Neutrophil (primary cell): ENCODE measurements around the gene NOS3.

Source experiments
- H3K27ac ChIP-seq: fragments of 200-600 bp; sonication (generic); 2 replicates; pipeline ENCODE4 v1.5.1; 2016; ENCODE audit warnings: mild to moderate bottlenecking, moderate library complexity
- H3K27me3 ChIP-seq: fragments of 200-600 bp; sonication (generic); 2 replicates; pipeline ENCODE4 v1.6.0; 2016; ENCODE audit warnings: mild to moderate bottlenecking
- H3K36me3 ChIP-seq: fragments of 200-600 bp; sonication (generic); 2 replicates; pipeline ENCODE4 v1.5.1; 2017
- H3K4me1 ChIP-seq, 2 experiments: fragments of 200-600 bp in 1 of 2; sonication (generic) in 1 of 2; 1 replicate in 1 of 2; 2 replicates in 1 of 2; pipeline versions ENCODE4 v1.5.1 to v1.6.1; 2013 to 2016; ENCODE audit warnings: low read depth in 1 of 2, low read length in 1 of 2, mild to moderate bottlenecking in 1 of 2, moderate library complexity in 1 of 2; ENCODE audit not compliant: control insufficient read depth in 1 of 2, insufficient read depth in 1 of 2
- H3K4me3 ChIP-seq, 2 experiments: fragments of 200-600 bp in 1 of 2; sonication (generic) in 1 of 2; 1 replicate in 1 of 2; 2 replicates in 1 of 2; pipeline ENCODE4 v1.5.1; 2013 to 2016; ENCODE audit warnings: low read depth in 1 of 2, low read length in 1 of 2, mild to moderate bottlenecking in 1 of 2, moderate library complexity in 1 of 2
- H3K9me3 ChIP-seq: fragments of 200-600 bp; sonication (generic); 2 replicates; pipeline ENCODE4 v1.5.1; 2016
- TF ChIP-seq, protein P1 (sequence below): fragments of 200-600 bp; sonication (generic); IDR thresholded peaks from 2 replicates; pipeline ENCODE4 v1.5.1; 2016; ENCODE audit warnings: antibody characterized with exemption

NOS3 gene

DNA sequence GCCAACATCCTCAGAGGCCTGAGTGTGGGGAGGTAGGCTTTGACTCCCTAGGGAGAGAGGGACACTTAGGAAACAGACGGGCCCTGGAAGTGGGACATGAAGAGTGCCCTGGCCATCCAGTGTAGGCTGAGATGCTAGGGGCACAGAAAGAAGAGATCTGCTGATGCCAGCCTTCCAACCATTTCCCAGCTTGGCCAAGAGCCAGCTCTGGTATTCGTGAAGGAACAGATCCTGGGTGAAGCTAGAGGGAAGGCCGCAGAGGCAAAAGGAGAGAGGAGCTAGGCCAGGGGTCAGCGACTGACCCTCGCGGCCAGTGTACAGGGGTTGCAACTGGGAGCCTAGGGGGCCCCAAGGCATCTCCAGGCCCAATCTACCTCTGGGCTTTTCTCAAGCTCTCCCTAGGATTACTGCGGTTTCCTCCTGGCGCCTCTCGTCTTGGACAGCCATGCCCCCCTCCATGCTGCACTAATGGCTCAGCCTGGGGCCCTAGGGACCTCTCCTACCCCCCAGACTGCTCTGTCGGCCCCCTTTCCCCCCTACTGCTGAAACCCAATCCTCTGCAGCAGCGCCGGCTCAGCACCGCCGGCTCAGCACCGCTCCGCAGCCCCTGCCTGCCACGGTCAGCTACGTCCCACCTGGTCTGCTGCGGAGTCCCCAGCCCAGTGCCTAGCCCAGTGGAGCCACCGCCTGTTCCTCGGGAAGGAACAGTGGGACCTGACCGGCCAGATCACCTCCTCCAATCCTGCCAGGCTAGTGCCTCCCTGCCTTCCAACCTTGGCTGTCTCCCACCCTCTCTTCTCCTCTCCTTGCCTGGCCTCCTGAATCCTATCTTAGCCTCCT, 57.4 kb downstream of the NOS3 start, which contains the start of gene ASIC3:
TSS of gene ASIC3 (plus strand) at position 556 of the 840 bp plus-strand sequence. CDS start 355 bp downstream, outside the sequence.
- Histone ChIP-seq H3K9me3 (no peaks in the 10 kb centered on the region), H3K4me3 (no peak within 1 kb of the TSS), H3K4me1 (peaks cover 9 to 12% of the 10 kb centered on the region in 2 experiments), H3K27me3 (peaks cover 32% of the 10 kb centered on the region), H3K36me3 (peaks cover 13% of the 10 kb centered on the region), H3K27ac (no peak within 1 kb of the TSS)
- TF ChIP-seq, protein P1, sequence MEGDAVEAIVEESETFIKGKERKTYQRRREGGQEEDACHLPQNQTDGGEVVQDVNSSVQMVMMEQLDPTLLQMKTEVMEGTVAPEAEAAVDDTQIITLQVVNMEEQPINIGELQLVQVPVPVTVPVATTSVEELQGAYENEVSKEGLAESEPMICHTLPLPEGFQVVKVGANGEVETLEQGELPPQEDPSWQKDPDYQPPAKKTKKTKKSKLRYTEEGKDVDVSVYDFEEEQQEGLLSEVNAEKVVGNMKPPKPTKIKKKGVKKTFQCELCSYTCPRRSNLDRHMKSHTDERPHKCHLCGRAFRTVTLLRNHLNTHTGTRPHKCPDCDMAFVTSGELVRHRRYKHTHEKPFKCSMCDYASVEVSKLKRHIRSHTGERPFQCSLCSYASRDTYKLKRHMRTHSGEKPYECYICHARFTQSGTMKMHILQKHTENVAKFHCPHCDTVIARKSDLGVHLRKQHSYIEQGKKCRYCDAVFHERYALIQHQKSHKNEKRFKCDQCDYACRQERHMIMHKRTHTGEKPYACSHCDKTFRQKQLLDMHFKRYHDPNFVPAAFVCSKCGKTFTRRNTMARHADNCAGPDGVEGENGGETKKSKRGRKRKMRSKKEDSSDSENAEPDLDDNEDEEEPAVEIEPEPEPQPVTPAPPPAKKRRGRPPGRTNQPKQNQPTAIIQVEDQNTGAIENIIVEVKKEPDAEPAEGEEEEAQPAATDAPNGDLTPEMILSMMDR: no peak

DNA sequence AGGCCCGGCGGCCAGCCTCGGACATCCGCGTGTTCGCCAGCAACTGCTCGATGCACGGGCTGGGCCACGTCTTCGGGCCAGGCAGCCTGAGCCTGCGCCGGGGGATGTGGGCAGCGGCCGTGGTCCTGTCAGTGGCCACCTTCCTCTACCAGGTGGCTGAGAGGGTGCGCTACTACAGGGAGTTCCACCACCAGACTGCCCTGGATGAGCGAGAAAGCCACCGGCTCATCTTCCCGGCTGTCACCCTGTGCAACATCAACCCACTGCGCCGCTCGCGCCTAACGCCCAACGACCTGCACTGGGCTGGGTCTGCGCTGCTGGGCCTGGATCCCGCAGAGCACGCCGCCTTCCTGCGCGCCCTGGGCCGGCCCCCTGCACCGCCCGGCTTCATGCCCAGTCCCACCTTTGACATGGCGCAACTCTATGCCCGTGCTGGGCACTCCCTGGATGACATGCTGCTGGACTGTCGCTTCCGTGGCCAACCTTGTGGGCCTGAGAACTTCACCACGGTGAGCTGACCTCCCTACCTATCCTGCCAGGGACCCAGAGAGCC, 58.2 kb downstream of the NOS3 start:
- H3K27ac ChIP-seq: no peak overlapping the region
- no peaks in the 10 kb centered on the region for H3K9me3 ChIP-seq
- H3K27me3 ChIP-seq: peaks cover 32% of the 10 kb centered on the region
- peaks cover 15 to 20% of the 10 kb centered on the region in 2 experiments for H3K4me1 ChIP-seq
- no peak overlapping the region for H3K4me3 ChIP-seq
- TF ChIP-seq, protein P1: no peak
- peaks cover 13% of the 10 kb centered on the region for H3K36me3 ChIP-seq

DNA sequence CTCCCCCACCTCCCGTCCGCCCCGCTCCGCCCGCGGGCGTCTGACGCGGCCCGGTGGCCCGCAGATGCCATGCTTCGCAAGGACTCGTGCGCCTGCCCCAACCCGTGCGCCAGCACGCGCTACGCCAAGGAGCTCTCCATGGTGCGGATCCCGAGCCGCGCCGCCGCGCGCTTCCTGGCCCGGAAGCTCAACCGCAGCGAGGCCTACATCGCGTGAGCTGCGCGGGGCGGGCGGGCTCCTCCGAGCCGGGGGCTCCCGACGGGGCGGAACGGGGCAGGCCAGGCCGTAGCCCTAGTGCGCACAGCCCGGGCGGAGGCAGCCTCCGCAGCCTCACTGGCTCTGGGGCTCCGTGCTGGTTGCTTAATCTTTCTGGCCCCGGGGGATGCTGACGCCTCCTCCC, 60.3 kb downstream of the NOS3 start:
- H3K4me3 ChIP-seq: no peak overlapping the region
- no peak overlapping the region for H3K27ac ChIP-seq
- TF ChIP-seq, protein P1: no peak

DNA sequence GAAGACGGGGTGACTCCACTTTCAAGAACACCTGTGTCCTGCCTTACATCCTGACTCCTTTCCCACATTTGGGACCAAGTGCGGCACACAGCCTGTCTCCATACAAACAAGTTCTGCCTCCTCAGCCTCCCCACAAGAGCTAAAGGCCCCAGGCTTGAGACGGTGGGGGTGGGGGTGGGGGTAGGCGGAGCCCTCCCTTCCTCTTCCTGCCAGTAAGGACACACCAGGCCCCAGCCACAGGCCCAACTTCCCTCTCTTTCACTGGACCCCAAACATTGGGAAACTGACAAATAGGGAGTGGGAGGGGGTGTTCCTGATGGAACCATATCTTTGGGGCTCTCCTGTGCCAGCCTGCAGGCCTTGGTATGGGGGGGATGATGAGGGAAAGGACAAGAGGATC, 62.3 kb downstream of the NOS3 start:
- H3K4me3 ChIP-seq: no peak overlapping the region
- H3K36me3 ChIP-seq: no peaks in the 10 kb centered on the region
- H3K9me3 ChIP-seq: no peaks in the 10 kb centered on the region
- peaks cover 26 to 29% of the 10 kb centered on the region in 2 experiments for H3K4me1 ChIP-seq
- peaks cover 32% of the 10 kb centered on the region for H3K27me3 ChIP-seq
- no peak overlapping the region for H3K27ac ChIP-seq
- TF ChIP-seq, protein P1: no peak

More for the DNA sequence above, 60.3 kb downstream of the NOS3 start:
- Histone ChIP-seq H3K9me3 (no peaks in the 10 kb centered on the region), H3K27me3 (peaks cover 32% of the 10 kb centered on the region), H3K36me3 (peaks cover under 1% of the 10 kb centered on the region), H3K4me1 (peaks cover 15 to 20% of the 10 kb centered on the region in 2 experiments)

DNA sequence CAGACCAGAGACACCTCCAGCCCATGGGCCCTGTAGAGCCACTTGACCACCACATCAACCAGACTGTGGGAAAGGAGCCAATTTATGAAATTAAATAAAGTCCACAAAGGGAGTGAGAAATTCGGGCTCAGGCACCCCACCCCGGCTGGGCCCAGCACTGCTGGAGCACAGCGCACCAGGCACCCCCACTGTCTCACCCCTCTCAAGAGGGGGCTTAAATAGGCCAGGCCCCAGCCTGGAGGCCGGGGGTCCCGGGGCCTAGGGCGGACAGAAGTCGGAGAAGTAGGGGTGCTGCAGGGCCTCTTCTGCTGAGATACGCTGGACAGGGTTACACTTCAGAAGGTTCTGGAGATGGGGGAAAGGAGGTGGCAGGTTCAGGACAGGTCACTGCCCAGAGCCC, 62.9 kb downstream of the NOS3 start:
- peaks cover 32 to 35% of the 10 kb centered on the region in 2 experiments for H3K4me1 ChIP-seq
- TF ChIP-seq, protein P1: no peak
- no peaks in the 10 kb centered on the region for H3K9me3 ChIP-seq
- H3K4me3 ChIP-seq: no peak overlapping the region
- H3K27me3 ChIP-seq: peaks cover 32% of the 10 kb centered on the region
- H3K36me3 ChIP-seq: no peaks in the 10 kb centered on the region
- no peak overlapping the region for H3K27ac ChIP-seq
